Bronchial epithelial cell (primary cell): Measurements from ENCODE around the gene FIGNL2. TPM values are rescaled to one million over a fixed set of nuclear protein-coding genes. Genes with fewer than 3 reads are reported as not detected.

Source experiments
- DNase-seq: peaks from one replicate; pipeline ENCODE4 v3.0.0-alpha.2; 2010; ENCODE audit warnings: low read depth
- FAIRE-seq: peaks from 2 replicates; lab custom pipeline; 2011; peaks lifted over from hg19 to GRCh38; lab: Jason Lieb, UNC
- H3K27me3 ChIP-seq: 2 replicates; pipeline ENCODE4 v1.5.1; 2011; ENCODE audit warnings: low read length; ENCODE audit not compliant: control insufficient read depth, insufficient read depth
- H3K36me3 ChIP-seq: 2 replicates; pipeline ENCODE4 v1.5.1; 2011; ENCODE audit warnings: low read length; ENCODE audit not compliant: control insufficient read depth, insufficient read depth
- H3K4me3 ChIP-seq: 2 replicates; pipeline ENCODE4 v1.5.1; 2011; ENCODE audit warnings: mild to moderate bottlenecking, low read depth, low read length, control low read depth
- CTCF ChIP-seq: IDR thresholded peaks from 2 replicates; pipeline ENCODE4 v1.5.1; 2011; ENCODE audit warnings: mild to moderate bottlenecking, moderate library complexity, low read length, control low read depth, inconsistent platforms; ENCODE audit not compliant: insufficient read depth, severe bottlenecking
- total RNA-seq: library from RNA; depleted of rRNA; stranded (reverse); fragments of >200 nt; gene quantifications from 2 replicates; pipeline ENCODE4 v1.2.1, GENCODE V29; 2014

FIGNL2 gene
- total RNA-seq, 1 donor from 2014 or later, result not detected

GRCh38 chr12:51850081-51850964 lies 1.8 kb upstream of the FIGNL2 start:
- H3K4me3 ChIP-seq, result no peak overlapping the region
- no peak for DNase-seq
- TF ChIP-seq CTCF, result no peak
- FAIRE-seq, result no peak
- H3K36me3 ChIP-seq, result no peaks in the 10 kb centered on the region
- H3K27me3 ChIP-seq, result peaks cover 30% of the 10 kb centered on the region

GRCh38 chr12:51848841-51849735 lies 570 bp upstream of the FIGNL2 start:
- Histone ChIP-seq H3K4me3 (no peak overlapping the region), H3K27me3 (peaks cover 38% of the 10 kb centered on the region), H3K36me3 (no peaks in the 10 kb centered on the region)
- DNase-seq (no peak), FAIRE-seq (no peak)
- TF ChIP-seq CTCF, result no peak

- Histone ChIP-seq H3K27me3 (peaks cover 40% of the 10 kb centered on the region), H3K36me3 (no peaks in the 10 kb centered on the region), H3K4me3 (no peak overlapping the region)
- DNase-seq, result no peak
- FAIRE-seq, result no peak
- no peak for TF ChIP-seq CTCF
These were observed 734 bp downstream of the FIGNL2 start for GRCh38 chr12:51847643-51848325.

- no peak for DNase-seq
- Histone ChIP-seq H3K27me3 (peaks cover 46% of the 10 kb centered on the region), H3K4me3 (no peak overlapping the region), H3K36me3 (no peaks in the 10 kb centered on the region)
- TF ChIP-seq CTCF, result no peak
- FAIRE-seq, result no peak
These were observed 1.4 kb downstream of the FIGNL2 start for GRCh38 chr12:51846911-51847642.

GRCh38 chr12:51846271-51846691 lies 2.2 kb downstream of the FIGNL2 start:
- FAIRE-seq, result no peak
- no peak for DNase-seq
- Histone ChIP-seq H3K36me3 (no peaks in the 10 kb centered on the region), H3K4me3 (no peak overlapping the region), H3K27me3 (peaks cover 46% of the 10 kb centered on the region)
- TF ChIP-seq CTCF, result no peak
